GM18507 (cell line): Measurements from ENCODE around the gene DOCK7.
A peak's percentile ranks its signal among the peaks of the same experiment; 100 is the strongest.
"Not testable (repeated sequence)": the region's sequence is repeated elsewhere in the genome, so short reads cannot be mapped to it uniquely, and the experiment has no call there.

Source experiments
- DNase-seq: peaks from one replicate; pipeline ENCODE4 v3.0.0; 2011; ENCODE audit warnings: low read depth; ENCODE audit not compliant: insufficient read length; ENCODE audit errors: extremely low spot score
- FAIRE-seq: peaks from 2 replicates; lab custom pipeline; 2011; peaks lifted over from hg19 to GRCh38; lab: Jason Lieb, UNC

DOCK7 gene

DNA sequence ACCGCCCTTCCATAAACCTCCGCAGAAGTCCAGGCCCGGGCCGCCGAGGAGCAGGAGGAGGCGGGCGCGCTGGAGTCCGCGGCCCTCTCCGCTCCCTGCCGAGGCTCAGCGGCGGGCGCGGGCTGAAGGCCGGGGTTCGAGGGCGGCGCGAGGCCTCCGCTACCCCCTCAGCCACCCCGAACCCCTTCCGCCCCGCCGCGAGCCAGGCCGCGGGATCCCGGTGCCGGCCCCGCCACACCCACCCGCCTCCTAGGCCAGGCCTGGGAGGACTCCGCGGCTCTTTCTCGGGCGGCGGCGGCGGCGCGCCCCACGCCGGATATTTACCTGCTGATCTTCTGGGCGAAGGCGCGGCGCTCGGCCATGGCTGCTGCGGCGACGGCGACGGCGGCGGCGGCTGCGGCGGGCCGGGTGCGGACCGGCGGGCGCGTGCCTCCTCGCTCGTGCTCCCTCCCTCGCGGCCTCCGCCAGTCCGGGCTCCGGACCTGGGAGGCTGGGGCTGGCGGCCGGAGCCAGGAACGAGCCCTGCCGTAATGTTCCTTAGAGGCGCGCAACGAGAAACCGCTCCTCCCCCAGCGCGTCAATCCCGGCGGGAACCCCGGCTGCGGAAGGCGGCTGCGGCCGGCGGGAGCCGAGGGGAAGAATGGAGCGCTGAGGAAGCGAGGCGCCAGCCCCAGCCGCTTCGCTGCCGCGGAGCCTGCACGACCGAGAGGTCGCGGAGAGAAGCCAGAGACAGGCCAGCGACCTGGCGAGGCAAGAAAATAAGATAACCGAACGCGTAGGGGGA lies at the start of gene DOCK7:
Gene DOCK7 (minus strand): TSS at position 484 of the 784 bp plus-strand sequence. CDS start 122 bp downstream, at position 362.
- peak; percentile 56 for DNase-seq
- no peak for FAIRE-seq

DNA sequence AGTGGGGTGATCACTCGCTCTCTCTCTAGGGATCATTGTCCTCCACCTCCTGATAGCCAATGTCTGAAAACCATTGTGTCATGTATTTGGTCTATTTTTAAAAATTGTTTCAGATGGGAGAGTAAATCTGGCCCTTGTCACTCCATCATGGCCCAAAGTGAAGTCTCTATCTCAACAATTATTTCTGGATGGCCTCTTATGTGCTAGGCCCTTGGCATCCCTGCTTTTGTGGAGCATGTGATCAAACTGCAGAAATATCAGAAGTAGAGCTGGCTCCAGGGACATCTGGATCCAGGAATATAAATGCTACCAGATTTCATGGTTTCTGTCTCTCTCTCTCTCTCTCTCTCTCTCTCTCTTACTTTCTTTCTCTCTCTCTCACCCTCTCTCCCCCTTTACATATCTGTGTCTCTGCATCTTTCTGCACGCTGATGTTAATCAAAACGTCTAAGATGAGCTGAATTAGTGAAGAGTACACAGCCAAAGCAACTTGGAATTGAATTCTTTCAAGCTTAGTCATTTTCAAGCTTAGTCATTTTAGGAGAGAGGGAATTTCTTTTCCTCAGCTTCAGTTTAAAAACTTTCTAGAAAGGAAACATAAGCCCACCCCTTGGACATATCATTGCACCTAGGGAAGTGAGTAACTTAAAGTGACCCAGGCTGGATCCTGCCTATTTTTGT lies 47.4 kb upstream of the DOCK7 start:
- FAIRE-seq (peak; percentile 5), DNase-seq (no peak)

- no peak for FAIRE-seq
Measured at GRCh38 chr1:62732331-62732730, 44.1 kb upstream of the DOCK7 start.

DNA sequence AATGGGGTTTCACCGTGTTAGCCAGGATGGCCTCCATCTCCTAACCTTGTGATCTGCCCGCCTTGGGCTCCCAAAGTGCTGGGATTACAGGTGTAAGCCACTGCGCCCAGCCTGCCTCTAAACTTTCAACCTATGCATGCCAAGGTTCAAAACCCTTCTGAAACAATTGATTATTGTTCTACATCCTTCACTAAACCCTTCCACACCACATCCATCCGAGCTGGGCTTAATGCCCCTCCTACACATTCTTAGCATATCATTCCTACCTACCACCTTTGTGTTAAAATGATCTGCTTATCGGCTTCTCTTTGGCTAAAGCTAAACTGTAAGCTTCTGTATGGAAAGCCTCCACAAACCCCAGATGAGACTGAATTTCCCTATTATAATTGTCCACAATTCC lies 40.8 kb upstream of the DOCK7 start:
- DNase-seq (no peak), FAIRE-seq (no peak)

More at GRCh38 chr1:62732331-62732730, 44.1 kb upstream of the DOCK7 start:
- no peak for DNase-seq

DNA sequence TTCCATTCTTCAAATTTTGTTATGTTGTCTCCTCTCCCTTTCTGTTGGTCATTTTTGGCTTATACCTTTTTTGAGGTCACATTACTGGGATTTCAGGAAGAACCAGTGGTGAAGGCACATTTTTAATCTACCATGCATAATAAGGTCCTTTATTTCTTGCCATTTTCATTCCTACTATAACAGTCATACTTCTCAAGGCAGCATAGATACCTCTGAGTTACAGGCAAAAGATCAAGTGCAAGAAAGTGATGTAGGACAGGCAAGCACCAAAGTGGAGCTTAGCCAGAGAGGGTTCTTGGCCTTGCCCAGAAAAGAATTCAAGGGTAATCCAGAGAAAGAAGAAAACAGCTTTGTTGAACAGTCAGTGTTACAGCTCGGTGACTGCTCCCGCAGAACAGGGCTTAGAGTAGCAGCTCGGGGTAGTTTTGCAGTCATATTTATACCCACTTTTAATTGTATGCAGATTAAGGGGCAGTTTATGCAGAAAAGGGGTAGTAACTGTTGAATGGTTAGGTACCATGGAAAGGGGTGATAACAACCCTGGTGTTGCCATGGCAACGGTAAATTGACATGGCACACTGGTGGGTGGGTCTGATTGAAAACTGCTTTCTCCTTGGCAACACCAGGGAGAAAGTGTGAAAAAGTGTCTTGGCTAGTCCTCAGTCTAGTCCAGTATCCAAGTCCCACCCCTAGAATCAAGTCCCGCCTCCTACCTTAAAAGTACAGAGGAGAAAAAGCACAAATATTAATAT lies 39.6 kb upstream of the DOCK7 start:
- FAIRE-seq, result no peak
- DNase-seq, result no peak

- FAIRE-seq (no peak), DNase-seq (no peak)
Measured at GRCh38 chr1:62726011-62726442, 37.8 kb upstream of the DOCK7 start.

- FAIRE-seq, result peak; percentile 64
- no peak for DNase-seq
Measured at GRCh38 chr1:62725255-62725654, 37.1 kb upstream of the DOCK7 start.

GRCh38 chr1:62724430-62724829 lies 36.2 kb upstream of the DOCK7 start:
- FAIRE-seq (no peak), DNase-seq (no peak)

- FAIRE-seq (no peak), DNase-seq (no peak)
Measured at GRCh38 chr1:62723883-62724282, 35.7 kb upstream of the DOCK7 start.

DNA sequence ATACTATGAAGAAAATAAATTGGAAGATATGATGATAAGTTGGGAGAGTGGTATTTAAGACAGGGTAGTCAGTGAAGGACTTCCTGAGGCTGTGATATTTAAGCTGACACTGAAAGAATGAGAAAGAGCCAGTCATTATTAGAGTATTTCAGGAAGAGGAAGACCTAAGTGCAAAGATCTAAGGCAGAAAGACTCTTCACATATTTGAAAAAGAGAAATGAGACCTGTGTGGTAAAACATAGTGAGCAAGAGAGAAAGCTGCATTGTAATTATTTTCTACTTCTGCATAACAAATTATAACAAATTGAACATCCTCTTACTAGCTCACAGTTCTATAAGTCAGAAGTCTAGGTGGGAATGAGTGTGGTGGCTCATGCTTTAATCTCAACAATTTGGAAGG lies 34.6 kb upstream of the DOCK7 start:
- DNase-seq, result no peak
- FAIRE-seq, result peak; percentile 56

GRCh38 chr1:62720946-62721554 lies 32.9 kb upstream of the DOCK7 start:
- peak; percentile 26 for FAIRE-seq

GRCh38 chr1:62718400-62718799 lies 30.2 kb upstream of the DOCK7 start:
- not testable (repeated sequence) for DNase-seq, FAIRE-seq

More at GRCh38 chr1:62720946-62721554, 32.9 kb upstream of the DOCK7 start:
- no peak for DNase-seq

DNA sequence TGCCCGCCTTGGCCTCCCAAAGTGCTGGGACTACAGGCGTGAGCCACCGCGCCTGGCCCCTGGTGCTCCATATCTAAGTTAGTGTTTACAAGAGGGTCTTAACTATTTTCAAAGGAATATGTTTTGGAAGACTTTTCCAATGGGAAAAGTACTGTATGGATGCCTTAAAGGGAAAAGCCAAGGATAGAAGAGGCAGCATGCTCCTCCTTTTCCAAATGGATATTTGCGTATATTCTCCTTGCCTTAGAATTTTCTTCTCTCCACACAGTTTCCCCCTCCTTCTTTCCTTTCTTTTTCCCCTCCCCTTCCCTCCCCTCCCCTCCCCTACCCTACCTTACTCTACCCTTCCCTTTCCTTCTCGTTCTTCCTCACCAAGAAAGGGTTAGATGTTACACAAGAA lies 29.3 kb upstream of the DOCK7 start:
- DNase-seq (no peak), FAIRE-seq (no peak)

DNA sequence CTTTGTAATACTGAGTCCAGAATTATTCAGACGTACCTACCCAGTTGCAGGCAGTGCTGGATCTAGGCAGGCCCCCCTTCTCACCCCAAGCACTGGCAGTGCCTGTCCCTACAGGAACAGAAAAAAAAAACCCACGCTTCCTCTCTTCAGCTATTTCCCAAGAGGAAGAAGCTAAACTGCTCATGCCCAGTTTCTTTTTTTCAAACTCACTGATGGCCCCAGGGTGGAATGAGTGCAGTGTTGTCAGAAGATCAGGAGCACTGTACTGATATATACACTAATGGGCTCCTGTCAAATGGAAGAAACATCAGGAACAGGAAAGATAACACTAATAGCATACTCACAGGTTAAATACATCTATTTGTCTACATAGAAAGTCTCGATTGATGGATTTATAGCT lies 28.2 kb upstream of the DOCK7 start:
- DNase-seq (no peak), FAIRE-seq (no peak)

DNA sequence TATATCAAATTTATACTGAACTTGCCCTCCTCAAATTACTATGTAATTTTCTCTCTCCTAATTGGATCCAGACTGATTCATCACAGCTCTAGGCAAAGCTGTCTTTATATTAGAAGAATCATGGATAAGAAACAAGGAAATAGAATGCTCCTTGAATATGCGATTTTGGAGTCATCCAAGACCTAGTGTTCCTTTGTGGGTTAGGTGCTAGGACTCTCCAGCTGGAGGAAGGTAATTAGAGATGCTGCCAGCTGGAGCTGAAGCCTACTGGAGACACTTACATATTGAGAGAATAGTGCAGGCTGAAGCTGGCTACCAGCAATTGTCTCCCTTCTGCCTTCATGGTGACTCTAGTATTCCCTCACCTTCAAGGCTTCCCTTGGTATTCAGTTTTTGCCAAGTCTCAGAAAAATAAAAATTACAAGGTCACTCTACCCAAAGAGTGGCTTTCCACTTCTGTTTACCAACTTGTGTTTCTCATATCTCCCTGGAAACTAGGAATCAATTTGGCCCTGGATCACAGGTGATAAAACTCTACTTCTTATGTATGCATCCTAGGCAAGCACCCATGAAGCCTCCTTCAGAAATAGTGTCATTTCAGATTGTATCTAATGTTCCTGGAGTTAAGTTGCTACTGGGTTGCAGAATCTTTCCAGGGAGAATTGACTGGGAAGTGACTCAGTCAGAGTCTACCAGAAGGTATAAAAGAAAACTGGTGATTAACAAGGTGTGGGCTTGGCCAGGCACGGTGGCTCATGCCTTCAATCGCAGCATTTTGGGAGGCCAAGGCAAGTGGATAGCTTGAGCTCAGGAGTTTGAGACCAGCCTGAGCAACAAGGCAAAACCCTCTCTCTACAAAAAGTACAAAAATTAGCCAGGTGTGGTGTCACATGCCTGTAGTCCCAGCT lies 24.4 kb upstream of the DOCK7 start:
- DNase-seq, result no peak
- no peak for FAIRE-seq

- FAIRE-seq (no peak), DNase-seq (no peak)
Measured at GRCh38 chr1:62707744-62708120, 19.5 kb upstream of the DOCK7 start.

GRCh38 chr1:62706985-62707743 lies 19.0 kb upstream of the DOCK7 start:
- FAIRE-seq, result no peak
- DNase-seq, result no peak

GRCh38 chr1:62698161-62698560 lies 10.0 kb upstream of the DOCK7 start:
- FAIRE-seq, DNase-seq: not testable (repeated sequence)
